ENCODE results near the gene IL34.

GRCh38 chr16:70683146-70683944 is 37.0 kb downstream of the IL34 start:
- no peak for TF ChIP-seq CTCF (IDR thresholded peaks at IDR 0.05; ENCODE audit: borderline replicate concordance, extremely low read depth, low read length, poor library complexity, severe bottlenecking)
- no peak for TF ChIP-seq EZH2 (IDR thresholded peaks at IDR 0.05; ENCODE audit: borderline replicate concordance, low read depth, low read length, severe bottlenecking)
